A673 (cell line): ENCODE results near the gene BACH1.

Experiments used
- EZH2 ChIP-seq: fragments of 200-600 bp; sonication (generic); IDR thresholded peaks from 2 replicates; pipeline ENCODE4 v1.6.1; 2017; ENCODE audit warnings: borderline replicate concordance, low read depth, mild to moderate bottlenecking, mixed read lengths, antibody characterized with exemption, low read length; ENCODE audit not compliant: poor library complexity, severe bottlenecking
- TF ChIP-seq, protein P1 (sequence below): fragments of 300-800, 200-600 bp; sonication (generic); conservative IDR thresholded peaks from 2 replicates; pipeline ENCODE4 v1.5.1; 2017; ENCODE audit warnings: low read depth, mild to moderate bottlenecking, antibody characterized with exemption, low read length, moderate library complexity, mixed read lengths

DNA sequence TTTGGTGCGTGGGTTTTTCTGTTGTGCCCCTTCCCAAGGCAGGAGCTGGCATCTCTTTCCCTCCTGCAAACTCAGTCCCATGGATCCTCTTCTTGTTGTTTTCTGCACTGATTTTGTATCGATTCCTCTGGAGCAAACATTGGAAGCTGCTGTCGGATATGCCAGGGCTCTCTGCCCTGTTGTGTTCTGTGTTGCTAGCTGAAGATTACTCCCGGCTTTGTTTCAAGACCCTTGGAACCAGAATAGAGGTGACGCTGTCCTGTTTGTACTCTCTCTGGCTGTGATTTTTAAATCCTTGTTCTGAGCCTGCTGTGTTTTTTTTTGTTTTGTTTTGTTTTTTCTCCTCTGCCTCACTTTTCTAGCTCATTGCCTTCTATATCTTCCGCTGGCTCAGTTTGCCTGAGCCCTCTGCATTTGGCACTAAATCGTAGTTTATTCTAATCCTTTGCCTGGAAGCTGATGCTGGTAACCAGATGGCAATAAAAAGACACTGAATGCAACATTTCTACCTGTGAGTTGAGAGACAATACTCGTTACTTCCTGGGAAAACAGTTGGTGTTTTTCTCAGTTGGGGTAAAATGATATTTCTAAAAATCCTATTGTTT lies 67.0 kb downstream of the BACH1 start:
- TF ChIP-seq, protein P1, sequence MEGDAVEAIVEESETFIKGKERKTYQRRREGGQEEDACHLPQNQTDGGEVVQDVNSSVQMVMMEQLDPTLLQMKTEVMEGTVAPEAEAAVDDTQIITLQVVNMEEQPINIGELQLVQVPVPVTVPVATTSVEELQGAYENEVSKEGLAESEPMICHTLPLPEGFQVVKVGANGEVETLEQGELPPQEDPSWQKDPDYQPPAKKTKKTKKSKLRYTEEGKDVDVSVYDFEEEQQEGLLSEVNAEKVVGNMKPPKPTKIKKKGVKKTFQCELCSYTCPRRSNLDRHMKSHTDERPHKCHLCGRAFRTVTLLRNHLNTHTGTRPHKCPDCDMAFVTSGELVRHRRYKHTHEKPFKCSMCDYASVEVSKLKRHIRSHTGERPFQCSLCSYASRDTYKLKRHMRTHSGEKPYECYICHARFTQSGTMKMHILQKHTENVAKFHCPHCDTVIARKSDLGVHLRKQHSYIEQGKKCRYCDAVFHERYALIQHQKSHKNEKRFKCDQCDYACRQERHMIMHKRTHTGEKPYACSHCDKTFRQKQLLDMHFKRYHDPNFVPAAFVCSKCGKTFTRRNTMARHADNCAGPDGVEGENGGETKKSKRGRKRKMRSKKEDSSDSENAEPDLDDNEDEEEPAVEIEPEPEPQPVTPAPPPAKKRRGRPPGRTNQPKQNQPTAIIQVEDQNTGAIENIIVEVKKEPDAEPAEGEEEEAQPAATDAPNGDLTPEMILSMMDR: no peak
- no peak for TF ChIP-seq EZH2
